Measurements from ENCODE around the gene B3GNT9.
A peak's percentile ranks its signal among the peaks of the same experiment; 100 is the strongest.

GRCh38 chr16:67150833-67151396 lies at the start of gene B3GNT9:
- TF ChIP-seq ZNF274 (IDR thresholded peaks at IDR 0.05; ENCODE audit: borderline replicate concordance, extremely low read depth, low read length) (no peak), EZH2 (IDR thresholded peaks at IDR 0.05; ENCODE audit: low read depth, low read length, severe bottlenecking) (peak; percentile 40), TEAD4 (IDR thresholded peaks at IDR 0.05; ENCODE audit: low read depth, low read length) (no peak)
